Caki2 (cell line): ENCODE results near the gene PEX19. TPM values are rescaled to one million over a fixed set of nuclear protein-coding genes. Genes with fewer than 3 reads are reported as not detected.
A peak's percentile ranks its signal among the peaks of the same experiment; 100 is the strongest.
"Not testable (repeated sequence)": the region's sequence is repeated elsewhere in the genome, so short reads cannot be mapped to it uniquely, and the experiment has no call there.

Experiments
- DNase-seq: peaks from one replicate; pipeline ENCODE4 v3.0.0-alpha.2; 2015; ENCODE audit warnings: low read depth
- in situ Hi-C: cut with HindIII; loops from 2 replicates; pipeline ENCODE4 v1.10.0; 2016; ENCODE audit warnings: low sequenced_read_pairs, low pct_unique_long_range_greater_than_20kb, mixed read lengths
- total RNA-seq: library from RNA; depleted of rRNA; stranded (reverse); fragments of >200 nt; shearing (Covaris generic); gene quantifications from 2 replicates; pipeline ENCODE4 v1.2.3, GENCODE V29; 2014; ENCODE audit warnings: low replicate concordance; rRNA removed

PEX19 gene
- total RNA-seq: 42.1 and 44.9 TPM in 2 replicates

GRCh38 chr1:160284782-160285344 is at the start of gene PEX19:
PEX19 (minus strand) TSS chr1:160285133; CDS start chr1:160285124, 9 bp downstream.
- in situ Hi-C loops: no loop called here
- peak; percentile 81 for DNase-seq

GRCh38 chr1:160332516-160332915 is 47.6 kb upstream of the PEX19 start:
- no peak for DNase-seq
- in situ Hi-C loops: no loop called here

- in situ Hi-C loops: no loop called here
Measured at GRCh38 chr1:160330119-160330518, 45.2 kb upstream of the PEX19 start.

GRCh38 chr1:160328184-160328583 is 43.3 kb upstream of the PEX19 start:
- in situ Hi-C loops: no loop called here
- DNase-seq: no peak

More at GRCh38 chr1:160330119-160330518, 45.2 kb upstream of the PEX19 start:
- no peak for DNase-seq

GRCh38 chr1:160326418-160326817 is 41.5 kb upstream of the PEX19 start:
- no peak for DNase-seq
- in situ Hi-C loops: no loop called here

GRCh38 chr1:160325252-160325651 is 40.3 kb upstream of the PEX19 start:
- in situ Hi-C loops: no loop called here
- no peak for DNase-seq

GRCh38 chr1:160322831-160323230 is 37.9 kb upstream of the PEX19 start:
- DNase-seq: no peak
- in situ Hi-C loops: no loop called here

- in situ Hi-C loops: no loop called here
- no peak for DNase-seq
Measured at GRCh38 chr1:160315359-160315758, 30.4 kb upstream of the PEX19 start.

GRCh38 chr1:160309571-160309970 is 24.6 kb upstream of the PEX19 start:
- in situ Hi-C loops: no loop called here
- no peak for DNase-seq

- in situ Hi-C loops: no loop called here
- DNase-seq: no peak
Measured at GRCh38 chr1:160309185-160309557, 24.2 kb upstream of the PEX19 start.

GRCh38 chr1:160308451-160309184 is 23.7 kb upstream of the PEX19 start:
- DNase-seq: no peak
- in situ Hi-C loops: no loop called here

GRCh38 chr1:160307118-160307791 is 22.3 kb upstream of the PEX19 start:
- DNase-seq: no peak
- in situ Hi-C loops: no loop called here

- DNase-seq: no peak
- in situ Hi-C loops: no loop called here
Measured at GRCh38 chr1:160300173-160300572, 15.2 kb upstream of the PEX19 start.

GRCh38 chr1:160296036-160296435 is 11.1 kb upstream of the PEX19 start:
- no peak for DNase-seq
- in situ Hi-C loops: no loop called here

GRCh38 chr1:160293020-160293968 is 8.4 kb upstream of the PEX19 start:
- no peak for DNase-seq
- in situ Hi-C loops: no loop called here

GRCh38 chr1:160291248-160292220 is 6.6 kb upstream of the PEX19 start:
- DNase-seq: peak; percentile 59
- in situ Hi-C loops: no loop called here

- in situ Hi-C loops, DNase-seq: not testable (repeated sequence)
Measured at GRCh38 chr1:160287769-160288168, 2.8 kb upstream of the PEX19 start.
